Activated CD8-positive, alpha-beta memory T cell treated with anti-CD3 and anti-CD28 coated beads, Interleukin-2, amount 50 U/mL, for 1 hour (primary cell): ENCODE data around the gene PAFAH1B1.
"Not testable (repeated sequence)": the region's sequence is repeated elsewhere in the genome, so short reads cannot be mapped to it uniquely, and the experiment has no call there.

Source experiments
- DNase-seq: peaks from one replicate; pipeline ENCODE4 v3.0.0-alpha.2; 2020; ENCODE audit errors: extremely low read depth

The PAFAH1B1 gene

GRCh38 chr17:2594722-2595599 is 1.5 kb downstream of the PAFAH1B1 start:
- no peak for DNase-seq

- DNase-seq = no peak
These were observed 2.3 kb downstream of the PAFAH1B1 start for GRCh38 chr17:2595716-2596115.

- DNase-seq = no peak
These were observed 4.7 kb downstream of the PAFAH1B1 start for GRCh38 chr17:2598166-2598565.

GRCh38 chr17:2602597-2603017 is 9.2 kb downstream of the PAFAH1B1 start:
- DNase-seq = no peak

GRCh38 chr17:2608350-2608913 is 15.0 kb downstream of the PAFAH1B1 start:
- DNase-seq = no peak

GRCh38 chr17:2609091-2609490 is 15.6 kb downstream of the PAFAH1B1 start:
- no peak for DNase-seq

- no peak for DNase-seq
These were observed 17.0 kb downstream of the PAFAH1B1 start for GRCh38 chr17:2610195-2611175.

- DNase-seq = no peak
These were observed 18.2 kb downstream of the PAFAH1B1 start for GRCh38 chr17:2611627-2612026.

- no peak for DNase-seq
These were observed 19.2 kb downstream of the PAFAH1B1 start for GRCh38 chr17:2612630-2613029.

- no peak for DNase-seq
These were observed 19.8 kb downstream of the PAFAH1B1 start for GRCh38 chr17:2613089-2613808.

- DNase-seq = no peak
These were observed 22.4 kb downstream of the PAFAH1B1 start for GRCh38 chr17:2615882-2616281.

GRCh38 chr17:2621241-2621640 is 27.8 kb downstream of the PAFAH1B1 start:
- no peak for DNase-seq

GRCh38 chr17:2621951-2622405 is 28.5 kb downstream of the PAFAH1B1 start:
- not testable (repeated sequence) for DNase-seq

- DNase-seq = not testable (repeated sequence)
These were observed 29.4 kb downstream of the PAFAH1B1 start for GRCh38 chr17:2622721-2623301.

GRCh38 chr17:2624292-2624731 is 30.9 kb downstream of the PAFAH1B1 start:
- DNase-seq = no peak

- not testable (repeated sequence) for DNase-seq
These were observed 33.3 kb downstream of the PAFAH1B1 start for GRCh38 chr17:2626626-2627219.

- DNase-seq = not testable (repeated sequence)
These were observed 35.5 kb downstream of the PAFAH1B1 start for GRCh38 chr17:2628922-2629321.

GRCh38 chr17:2631211-2631610 is 37.8 kb downstream of the PAFAH1B1 start:
- no peak for DNase-seq

GRCh38 chr17:2634361-2634960 is 41.0 kb downstream of the PAFAH1B1 start:
- DNase-seq = no peak

- DNase-seq = no peak
These were observed 41.8 kb downstream of the PAFAH1B1 start for GRCh38 chr17:2635241-2635640.
